ENCODE data around the gene SHKBP1.
"Not testable (repeated sequence)": the region's sequence is repeated elsewhere in the genome, so short reads cannot be mapped to it uniquely, and the experiment has no call there.

Gene SHKBP1, protein sequence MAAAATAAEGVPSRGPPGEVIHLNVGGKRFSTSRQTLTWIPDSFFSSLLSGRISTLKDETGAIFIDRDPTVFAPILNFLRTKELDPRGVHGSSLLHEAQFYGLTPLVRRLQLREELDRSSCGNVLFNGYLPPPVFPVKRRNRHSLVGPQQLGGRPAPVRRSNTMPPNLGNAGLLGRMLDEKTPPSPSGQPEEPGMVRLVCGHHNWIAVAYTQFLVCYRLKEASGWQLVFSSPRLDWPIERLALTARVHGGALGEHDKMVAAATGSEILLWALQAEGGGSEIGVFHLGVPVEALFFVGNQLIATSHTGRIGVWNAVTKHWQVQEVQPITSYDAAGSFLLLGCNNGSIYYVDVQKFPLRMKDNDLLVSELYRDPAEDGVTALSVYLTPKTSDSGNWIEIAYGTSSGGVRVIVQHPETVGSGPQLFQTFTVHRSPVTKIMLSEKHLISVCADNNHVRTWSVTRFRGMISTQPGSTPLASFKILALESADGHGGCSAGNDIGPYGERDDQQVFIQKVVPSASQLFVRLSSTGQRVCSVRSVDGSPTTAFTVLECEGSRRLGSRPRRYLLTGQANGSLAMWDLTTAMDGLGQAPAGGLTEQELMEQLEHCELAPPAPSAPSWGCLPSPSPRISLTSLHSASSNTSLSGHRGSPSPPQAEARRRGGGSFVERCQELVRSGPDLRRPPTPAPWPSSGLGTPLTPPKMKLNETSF

DNA sequence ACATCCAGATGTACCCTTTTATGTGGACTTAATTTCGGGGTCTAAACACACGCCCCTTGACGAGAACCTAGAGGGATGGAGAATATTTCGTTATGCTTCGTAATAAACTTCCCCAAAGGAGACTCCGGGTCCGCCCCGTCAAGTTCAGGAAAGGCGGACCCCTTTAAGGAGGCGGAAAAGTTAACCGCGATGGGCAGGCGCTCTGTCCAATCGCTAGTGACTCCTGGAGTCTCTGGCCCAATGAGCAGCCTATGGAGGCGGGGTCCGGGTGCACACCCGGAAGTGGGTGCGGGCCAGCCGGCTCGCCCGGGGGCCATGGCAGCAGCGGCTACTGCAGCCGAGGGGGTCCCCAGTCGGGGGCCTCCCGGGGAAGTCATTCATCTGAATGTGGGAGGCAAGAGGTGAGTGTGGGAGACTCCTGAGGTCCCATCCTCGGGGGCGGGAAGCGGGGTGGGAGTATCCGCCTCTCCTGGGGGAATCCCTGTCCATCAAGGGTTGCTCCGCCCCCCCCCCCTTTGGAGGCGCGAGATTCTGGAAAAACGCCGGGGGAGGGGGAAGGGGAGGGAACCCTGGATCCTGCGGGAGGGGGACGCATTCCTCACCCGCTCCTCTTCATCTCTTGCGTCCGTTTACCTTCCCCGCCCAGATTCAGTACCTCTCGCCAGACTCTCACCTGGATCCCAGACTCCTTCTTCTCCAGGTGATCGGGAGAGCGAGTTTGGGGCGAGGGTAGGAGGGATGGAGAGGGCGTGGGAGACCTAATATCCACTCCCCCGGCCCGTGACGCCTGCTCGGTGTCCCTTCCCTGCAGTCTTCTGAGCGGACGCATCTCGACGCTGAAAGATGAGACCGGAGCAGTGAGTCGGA lies at the start of gene SHKBP1:
Gene SHKBP1, plus strand, starts transcription at position 289 of the 867 bp plus-strand sequence. Its CDS starts 27 bp downstream, at position 316.
- peak; percentile 78 to 87 for DNase-seq

DNA sequence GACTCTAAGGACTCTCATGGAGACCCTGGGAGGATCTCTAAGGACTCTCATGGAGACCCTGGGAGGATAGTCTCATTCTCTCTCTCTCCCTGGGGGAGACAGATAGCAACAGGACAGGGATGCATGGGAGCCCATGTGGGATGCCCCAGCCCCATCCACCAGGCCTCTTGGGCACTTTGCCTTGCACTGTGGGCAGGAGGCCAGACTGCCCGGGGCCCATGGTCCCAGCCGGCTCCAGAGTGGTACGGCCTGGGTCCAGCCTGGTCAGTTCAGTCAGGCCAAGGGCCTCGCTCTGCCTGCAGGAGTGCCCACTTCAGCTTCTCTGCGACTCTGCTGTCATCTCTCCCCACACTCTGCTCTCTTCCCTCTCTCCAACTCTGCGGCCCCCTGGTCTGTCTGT lies 48.6 kb upstream of the SHKBP1 start:
- no peak for DNase-seq

DNA sequence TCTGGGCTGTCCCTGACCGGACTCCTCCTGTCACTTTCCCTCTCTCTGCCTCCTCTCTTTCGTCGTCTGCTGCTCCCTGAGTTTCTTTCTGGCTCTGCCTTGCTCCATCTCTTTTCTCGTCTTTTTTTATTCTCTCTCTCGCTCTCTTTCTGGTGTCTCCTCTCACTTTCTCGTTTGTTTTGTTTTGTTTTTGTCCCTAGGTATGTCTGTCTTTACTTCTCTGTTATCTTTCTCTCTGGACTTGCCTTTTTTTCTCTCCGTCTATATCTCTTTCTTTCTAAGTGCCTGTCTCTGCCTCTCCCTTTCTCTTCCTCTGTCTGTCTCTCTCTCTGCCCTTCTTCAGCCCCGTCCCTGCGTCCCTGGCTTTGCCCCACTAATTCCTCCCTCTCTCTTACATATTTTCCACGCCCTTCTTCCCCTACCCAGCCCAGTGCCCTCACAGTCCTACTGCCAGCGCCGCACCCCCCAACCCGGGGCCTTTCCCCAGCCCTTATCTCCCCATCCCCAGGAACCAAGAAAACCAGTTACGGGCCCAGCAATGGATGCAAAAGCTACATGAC lies 48.1 kb upstream of the SHKBP1 start:
- DNase-seq: no peak

DNA sequence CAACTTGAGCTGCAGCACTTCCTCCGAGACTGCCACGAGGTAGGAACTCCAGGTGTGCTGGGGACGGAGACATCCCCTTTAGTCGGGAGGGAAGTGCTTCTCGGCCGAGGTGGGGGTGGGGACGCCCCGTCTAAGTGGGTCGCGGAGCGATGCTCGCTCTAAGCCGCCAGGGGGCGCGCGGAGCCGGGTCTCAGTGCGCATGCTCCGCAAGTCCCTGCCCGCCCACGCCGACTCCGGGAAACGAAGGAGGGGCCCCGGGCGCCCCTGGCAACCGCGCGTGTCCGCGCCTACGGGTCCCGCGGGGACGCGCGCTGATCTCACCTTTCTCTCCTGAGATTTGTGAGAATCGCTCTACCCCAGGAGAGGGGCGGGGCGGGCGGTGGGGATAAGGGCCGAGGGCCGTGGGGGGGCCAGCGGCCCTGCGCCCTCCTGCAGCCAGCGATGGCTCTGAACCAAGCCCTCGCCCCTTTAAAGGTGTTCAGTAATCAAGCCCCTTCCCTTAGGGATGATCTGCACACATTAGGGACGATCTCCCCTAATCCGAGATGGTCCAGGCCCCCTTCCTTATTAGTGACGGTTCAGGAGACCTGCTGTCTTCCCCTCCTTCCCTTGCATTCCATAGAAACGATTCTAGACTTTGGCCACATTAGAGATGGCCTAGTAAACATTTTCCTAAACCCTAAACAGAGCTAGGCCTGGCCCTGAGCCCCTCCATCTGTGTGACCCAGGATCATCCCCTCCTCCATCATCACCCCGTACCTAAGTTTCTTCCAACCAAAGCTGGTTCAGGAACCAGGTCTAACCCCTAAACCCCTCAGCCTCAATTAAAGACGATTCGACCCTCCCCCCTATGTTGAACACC lies 47.3 kb upstream of the SHKBP1 start:
- DNase-seq: peak; percentile 29 to 75

DNA sequence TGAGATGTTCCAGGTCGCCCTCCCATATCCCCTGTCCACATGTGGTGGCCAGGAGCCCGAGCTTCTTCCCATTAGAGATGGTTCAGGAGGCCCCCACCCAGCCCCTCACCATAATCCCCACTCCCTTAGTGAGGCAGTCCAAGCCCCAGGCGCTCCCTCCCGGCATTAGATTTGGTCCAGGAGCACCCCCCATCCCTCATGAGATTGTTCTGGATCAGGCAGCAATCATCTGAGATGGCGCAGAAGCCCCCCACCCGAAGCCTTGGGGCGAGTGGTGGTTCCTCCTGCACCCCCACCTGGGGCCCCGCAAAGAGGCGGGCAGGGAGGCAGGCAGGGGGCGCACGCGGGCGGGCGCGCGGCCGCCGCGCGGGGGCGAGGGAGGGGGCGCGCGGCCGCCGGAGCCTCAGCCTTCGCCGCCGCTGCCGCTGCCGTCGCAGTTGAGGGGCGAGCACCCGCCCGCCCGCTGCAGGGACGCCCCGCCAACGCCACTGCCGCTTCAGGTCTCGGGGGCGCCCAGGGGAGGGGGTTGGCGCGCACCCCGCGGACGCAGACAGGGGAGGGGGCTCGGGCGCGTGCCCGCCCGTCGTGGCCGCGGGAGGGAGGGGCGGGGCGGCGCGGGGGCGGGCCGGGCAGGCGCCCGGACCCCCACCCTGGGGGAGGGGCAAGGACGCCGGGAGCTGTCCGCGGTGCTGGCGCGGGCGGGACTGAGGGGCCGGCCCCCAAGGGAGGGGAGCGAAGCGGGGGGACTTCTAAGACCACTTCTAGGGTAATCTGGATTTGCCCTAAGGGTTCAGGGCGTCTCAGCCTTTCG lies 46.4 kb upstream of the SHKBP1 start:
- DNase-seq: no peak

DNA sequence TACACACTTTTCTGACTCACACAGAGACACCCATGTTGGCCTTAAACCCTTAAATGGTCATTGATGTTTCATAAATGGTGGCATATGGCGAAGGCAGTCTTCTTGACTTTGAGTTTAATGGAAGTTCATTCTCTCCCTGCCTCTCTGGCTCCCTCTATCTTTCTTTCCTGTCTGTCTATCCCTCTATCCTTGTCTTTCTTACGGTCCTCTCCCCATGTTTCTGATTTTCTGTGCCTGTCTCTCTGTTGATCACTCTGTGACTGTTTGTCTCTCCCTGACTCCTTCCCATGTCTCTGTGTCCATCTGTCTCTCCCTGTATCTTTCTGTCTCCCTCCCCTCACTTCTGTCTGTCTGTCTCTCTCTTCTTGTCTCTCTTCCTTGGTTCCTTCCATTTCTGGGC lies 43.2 kb upstream of the SHKBP1 start:
- DNase-seq: no peak

DNA sequence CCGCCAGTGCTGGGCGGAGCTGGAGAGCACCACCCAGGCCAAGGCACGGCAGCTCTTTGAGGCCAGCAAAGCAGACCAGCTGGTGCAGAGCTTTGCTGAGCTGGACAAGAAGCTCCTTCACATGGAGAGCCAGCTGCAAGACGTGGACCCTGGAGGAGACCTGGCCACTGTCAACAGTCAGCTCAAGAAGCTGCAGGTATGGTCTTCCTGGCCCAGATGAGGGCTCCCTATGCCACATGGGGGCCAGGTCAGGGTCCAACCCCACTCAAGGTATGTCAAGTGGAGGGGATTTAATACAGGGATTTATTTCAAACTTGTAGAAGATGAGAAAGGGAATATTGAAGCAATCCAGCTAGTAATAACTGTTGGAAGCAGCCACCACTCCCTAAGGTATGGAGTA lies 42.5 kb upstream of the SHKBP1 start:
- no peak for DNase-seq

DNA sequence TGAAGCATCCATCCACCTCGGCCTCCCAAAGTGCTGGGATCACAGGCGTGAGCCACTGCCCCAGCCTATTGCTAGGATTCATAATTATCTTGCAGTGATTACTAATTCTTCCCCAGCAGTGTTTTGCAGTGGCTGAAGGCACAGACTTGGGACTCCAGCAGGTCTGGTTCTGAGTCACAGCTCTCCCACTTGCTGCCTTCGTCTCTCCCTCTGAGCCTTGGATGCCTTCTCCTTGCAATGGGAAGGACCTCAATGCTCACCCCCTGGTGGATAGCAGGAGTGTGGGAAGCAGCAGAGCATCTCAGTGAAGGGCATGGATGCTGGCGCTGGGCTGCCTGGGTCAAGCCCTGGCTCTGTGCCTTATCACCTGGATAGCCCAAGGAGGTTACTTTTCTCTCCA lies 37.6 kb upstream of the SHKBP1 start:
- no peak for DNase-seq

DNA sequence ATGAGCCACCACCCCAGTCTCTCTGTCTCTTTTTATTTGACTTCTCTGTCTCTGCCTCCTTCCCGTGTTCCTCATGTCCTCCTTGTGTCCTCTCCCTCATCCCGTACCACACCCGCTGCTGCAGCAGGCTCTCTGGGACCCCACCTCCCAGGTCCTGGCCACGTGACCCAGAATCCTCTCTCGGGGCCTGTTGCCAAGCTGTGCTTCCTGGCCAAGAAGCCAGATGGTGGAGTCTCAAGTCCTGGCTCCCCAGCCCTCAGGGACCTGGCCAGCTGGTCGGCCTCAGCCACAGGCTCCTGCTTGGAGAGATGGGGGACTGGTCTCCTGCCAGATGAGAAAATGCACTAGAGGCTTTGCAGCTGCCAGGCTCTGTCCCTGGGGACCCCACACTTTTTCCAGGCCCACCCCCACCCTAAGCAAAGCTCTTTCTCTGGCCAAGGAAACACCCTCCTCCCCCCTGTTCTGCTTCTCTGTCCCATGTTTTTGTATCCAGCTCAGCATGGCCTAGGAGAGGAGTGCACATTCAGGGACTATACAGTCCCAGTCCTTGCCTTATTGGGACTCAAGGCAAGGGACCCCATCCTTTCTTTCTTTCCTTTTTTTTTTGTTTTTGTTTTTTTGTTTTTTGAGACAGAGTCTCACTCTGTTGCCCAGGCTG lies 34.3 kb upstream of the SHKBP1 start:
- DNase-seq: no peak

DNA sequence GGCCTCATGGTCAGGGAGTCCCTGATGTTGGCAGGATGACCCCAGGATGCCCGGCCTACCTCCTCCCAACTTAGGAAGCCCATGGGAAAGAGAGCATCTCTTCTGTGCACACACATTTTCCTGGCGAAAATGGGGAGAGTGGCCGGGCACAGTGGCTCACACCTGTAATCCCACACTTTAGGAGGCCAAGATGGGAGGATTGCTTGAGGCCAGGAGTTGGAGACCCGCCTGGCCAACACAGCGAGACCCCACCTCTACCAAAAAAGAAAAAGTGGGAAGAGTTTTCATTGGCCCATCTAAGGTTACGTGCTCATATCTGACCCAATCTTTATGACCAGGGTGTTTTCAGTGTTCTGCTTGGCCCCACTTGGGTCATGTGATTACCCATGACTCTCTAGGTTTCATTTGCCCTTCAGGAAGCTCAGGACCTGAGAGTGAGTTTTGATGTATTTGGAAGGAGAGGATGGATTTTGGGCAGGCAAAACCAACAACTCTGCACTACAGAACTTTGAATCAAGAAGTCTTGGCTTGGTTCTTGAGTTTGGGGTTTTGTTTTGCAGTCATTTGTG lies 33.6 kb upstream of the SHKBP1 start:
- DNase-seq: no peak

DNA sequence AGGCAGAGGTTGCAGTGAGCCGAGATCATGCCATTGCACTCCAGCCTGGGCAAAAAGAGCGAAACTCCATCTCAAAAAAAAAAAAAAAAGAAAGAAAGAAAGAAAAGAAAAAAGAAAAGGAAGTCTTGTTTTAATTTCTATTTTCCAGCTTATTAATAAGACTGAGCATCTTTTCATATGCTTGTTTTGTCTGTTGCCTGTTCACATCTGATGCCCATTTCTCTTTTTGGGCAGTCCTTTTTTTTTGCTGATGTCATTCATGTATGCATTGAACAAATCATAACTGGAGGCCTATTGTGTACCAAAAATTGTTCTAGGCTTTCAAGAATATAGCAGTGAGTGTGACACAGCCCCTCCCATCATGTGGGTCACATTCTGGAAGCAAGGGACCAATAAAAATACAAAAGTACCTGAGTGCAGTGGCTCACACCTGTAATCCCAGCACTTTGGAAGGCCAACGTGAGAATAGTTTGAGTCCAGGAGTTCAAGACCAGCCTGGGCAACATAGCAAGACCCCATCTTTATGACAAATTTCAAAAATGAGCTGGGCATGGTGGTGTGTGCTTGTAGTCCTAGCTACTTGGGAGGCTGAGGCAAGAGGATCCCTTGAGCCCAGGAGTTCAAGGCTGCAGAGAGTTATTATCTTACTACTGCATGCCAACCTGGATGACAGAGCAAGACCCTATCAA lies 30.4 kb upstream of the SHKBP1 start:
- DNase-seq: not testable (repeated sequence)

DNA sequence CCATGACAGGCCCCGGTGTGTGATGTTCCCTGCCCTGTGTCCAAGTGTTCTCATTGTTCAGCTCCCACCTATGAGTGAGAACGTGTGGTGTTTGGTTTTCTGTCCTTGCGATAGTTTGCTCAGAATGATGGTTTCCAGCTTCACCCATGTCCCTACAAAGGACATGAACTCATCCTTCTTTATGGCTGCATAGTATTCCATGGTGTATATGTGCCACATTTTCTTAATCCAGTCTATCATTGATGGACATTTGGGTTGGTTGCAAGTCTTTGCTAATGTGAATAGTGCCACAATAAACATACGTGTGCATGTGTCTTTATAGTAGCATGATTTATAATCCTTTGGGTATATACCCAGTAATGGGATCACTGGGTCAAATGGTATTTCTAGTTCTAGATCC lies 29.5 kb upstream of the SHKBP1 start:
- not testable (repeated sequence) for DNase-seq

DNA sequence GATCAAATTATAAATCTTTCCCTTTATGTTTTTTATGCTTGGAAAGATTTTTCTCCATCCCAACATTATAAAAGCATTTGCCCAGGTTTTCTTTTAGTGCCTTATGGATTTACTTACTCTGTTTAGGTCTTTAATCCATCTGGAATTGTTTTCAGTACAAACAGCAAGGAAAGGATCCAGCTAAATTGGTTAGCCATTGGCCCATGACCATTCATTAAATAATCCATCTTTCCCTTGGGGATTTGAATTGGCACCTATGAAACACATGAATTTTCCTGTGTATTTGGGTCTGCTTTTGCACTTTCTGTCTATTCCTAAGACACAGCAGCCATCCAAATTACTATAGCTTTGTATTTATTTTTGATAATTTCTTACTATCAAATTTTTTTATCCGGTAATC lies 28.8 kb upstream of the SHKBP1 start:
- DNase-seq: no peak

DNA sequence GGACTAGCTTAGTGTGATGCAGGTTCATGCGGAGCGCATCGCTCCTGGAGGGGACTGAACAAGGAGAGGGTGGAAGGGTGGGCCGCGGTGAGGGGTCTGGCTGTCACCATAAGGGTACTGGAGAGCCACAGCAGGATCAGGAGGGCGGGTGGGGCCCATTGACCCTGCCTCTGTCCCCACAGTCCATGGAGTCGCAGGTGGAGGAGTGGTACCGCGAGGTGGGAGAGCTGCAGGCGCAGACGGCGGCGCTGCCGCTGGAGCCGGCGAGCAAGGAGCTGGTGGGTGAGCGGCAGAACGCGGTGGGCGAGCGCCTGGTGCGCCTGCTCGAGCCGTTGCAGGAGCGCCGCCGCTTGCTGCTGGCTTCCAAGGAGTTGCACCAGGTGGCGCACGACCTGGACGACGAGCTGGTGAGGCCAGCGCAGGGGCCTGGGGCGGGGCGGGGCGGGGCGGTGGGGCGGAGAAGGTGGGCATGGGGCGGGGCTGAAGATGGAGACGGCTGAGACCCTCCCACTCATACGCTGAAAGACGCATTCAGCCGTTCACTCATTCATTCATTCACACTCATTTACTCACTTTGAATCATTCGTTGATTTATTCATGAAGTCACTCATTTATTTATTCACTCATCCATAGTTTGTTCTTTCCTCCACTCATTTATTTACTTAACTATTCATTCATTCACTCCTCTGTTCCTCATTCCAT lies 27.5 kb upstream of the SHKBP1 start:
- DNase-seq: no peak

DNA sequence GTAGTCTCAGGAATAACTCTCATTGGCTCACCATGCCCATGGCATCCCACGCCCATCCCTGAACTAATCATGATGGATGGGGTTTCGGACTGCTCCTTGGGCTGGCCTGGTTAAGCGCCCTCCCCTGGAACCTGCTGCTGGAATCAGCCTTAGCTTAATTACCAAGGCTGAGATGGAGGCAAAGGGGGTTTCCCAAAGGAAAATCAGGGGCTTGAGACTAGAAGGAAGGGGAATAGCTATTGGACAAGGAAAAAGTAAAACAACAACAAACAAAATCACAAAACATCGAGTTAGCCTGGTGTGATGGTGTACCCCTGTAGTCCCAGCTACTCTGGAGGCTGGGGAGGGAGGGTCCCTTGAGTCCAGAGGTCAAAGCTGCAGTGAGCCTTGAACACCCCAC lies 25.7 kb upstream of the SHKBP1 start:
- no peak for DNase-seq

DNA sequence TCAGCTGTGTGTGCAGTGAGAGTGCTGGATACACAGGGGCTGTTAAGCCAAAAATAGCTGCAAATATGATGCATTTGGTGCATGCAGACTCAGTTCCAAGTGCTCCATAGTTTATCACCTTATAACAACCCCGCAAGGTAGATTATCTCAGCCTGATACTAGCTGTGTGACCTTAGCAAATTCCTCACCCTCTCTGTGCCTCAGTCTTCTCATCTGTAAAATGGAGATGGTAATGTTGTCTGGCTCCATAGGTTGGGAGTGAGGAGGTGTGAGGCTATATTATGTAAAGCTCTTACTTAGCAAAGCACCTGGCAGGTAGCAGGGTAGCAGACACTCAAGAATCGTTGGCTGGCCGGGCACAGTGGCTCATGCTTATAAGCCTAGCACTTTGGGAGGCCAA lies 23.8 kb upstream of the SHKBP1 start:
- DNase-seq: no peak

DNA sequence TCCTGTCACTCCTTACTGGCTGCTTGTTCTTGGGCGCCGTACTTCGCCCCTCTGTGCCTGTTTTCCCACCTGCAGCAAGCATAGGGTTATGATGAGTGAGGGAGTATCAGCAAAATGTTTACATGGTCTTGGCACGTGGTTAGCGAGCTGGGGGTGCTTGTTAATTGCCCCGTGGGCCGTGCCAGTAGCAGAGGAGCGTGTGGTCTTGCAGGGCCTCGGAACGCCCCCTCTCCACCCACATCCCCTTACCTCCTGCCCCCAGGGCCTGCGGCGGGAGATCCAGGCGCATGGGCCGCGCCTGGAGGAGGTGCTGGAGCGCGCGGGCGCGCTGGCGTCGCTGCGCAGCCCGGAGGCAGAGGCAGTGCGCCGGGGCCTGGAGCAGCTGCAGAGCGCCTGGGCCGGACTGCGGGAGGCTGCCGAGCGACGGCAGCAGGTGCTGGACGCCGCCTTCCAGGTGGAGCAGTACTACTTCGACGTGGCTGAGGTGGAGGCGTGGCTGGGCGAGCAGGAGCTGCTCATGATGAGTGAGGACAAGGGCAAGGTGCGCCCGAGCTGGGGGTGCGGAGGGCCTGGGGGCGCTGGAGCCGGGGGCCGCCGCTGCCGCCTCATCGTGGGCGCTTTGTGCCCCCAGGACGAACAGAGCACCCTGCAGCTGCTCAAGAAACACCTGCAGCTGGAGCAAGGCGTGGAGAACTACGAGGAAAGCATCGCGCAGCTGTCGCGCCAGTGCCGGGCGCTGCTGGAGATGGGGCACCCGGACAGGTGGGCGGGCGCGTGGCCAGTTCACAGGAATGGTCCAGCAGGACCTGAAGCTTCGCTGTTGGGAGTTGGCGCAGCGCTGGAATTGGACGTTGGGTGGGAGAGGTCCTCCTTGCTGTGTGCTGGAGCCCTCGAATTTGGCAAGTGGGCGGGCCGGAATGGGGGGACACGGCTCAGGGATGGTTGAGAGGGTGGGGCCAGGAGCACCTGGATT lies 22.5 kb upstream of the SHKBP1 start:
- DNase-seq: no peak

Measured in bone marrow (tissue), 2 donors.